ENCODE results near the gene MYO5A.
A peak's percentile ranks its signal among the peaks of the same experiment; 100 is the strongest.
"Not testable (repeated sequence)": the region's sequence is repeated elsewhere in the genome, so short reads cannot be mapped to it uniquely, and the experiment has no call there.

MYO5A gene

DNA sequence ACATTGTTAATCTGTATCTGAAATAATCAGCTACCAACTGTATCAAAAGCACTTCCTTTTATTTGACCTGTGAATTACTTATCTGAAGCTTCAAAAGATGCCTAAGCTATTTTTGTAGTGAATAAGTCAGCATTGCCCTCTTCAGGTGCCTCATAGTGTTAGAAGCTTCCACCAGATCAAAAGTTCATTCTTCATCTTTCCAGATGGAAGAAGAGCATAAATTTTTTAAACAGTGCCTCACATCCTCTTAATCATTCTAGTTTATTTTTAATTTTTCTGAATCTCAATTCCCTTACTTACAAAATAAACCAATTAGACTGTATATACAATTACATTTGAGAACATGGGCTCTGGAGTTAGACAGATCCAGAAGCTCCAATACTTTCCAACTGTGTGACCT is 65.0 kb downstream of the MYO5A start:
- DNase-seq (ENCODE audit: low spot score) = no peak

DNA sequence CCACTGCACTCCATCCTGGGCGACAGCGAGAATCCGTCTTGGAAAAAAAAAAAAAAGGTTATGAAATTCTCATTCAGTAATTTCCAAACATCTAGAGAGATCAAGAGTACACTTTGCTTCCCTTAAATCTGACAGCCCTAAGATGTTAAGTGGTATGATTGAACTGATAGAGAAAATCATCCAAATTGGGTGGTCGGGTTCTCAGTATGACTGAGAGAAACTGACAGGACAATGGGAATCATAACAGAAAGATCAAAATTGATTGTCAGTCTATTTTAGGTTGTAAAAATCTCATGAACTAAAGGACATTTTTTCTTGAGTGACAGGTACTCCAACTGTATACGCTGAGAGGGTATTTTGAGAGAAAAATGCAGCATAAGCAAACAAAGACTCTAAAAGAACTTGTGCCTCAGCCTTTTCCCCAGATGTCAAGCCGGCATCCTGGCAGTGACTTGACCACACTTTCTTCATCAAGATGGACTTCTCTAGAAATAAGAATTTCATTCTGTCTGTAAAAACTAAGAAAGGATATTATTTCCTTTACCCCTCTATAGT is 65.8 kb downstream of the MYO5A start:
- DNase-seq (ENCODE audit: low spot score) = no peak

DNA sequence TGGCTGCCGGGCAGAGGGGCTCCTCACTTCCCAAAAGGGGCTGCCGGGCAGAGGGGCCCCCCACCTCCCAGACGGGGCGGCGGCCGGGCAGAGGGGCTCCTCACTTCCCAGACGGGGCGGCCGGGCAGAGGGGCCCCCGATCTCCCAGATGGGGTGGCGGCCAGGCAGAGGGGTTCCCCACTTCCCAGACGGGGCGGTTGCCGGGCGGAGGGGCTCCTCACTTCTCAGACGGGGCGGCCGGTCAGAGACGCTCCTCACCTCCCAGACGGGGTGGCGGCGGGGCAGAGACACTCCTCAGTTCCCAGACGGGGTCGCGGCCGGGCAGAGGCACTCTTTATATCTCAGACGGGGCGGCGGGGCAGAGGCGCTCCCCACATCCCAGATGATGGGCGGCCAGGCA is 69.0 kb downstream of the MYO5A start:
- DNase-seq (ENCODE audit: low spot score) = not testable (repeated sequence)

GRCh38 chr15:52459265-52459664 is 69.4 kb downstream of the MYO5A start:
- DNase-seq (ENCODE audit: low spot score) = not testable (repeated sequence)

DNA sequence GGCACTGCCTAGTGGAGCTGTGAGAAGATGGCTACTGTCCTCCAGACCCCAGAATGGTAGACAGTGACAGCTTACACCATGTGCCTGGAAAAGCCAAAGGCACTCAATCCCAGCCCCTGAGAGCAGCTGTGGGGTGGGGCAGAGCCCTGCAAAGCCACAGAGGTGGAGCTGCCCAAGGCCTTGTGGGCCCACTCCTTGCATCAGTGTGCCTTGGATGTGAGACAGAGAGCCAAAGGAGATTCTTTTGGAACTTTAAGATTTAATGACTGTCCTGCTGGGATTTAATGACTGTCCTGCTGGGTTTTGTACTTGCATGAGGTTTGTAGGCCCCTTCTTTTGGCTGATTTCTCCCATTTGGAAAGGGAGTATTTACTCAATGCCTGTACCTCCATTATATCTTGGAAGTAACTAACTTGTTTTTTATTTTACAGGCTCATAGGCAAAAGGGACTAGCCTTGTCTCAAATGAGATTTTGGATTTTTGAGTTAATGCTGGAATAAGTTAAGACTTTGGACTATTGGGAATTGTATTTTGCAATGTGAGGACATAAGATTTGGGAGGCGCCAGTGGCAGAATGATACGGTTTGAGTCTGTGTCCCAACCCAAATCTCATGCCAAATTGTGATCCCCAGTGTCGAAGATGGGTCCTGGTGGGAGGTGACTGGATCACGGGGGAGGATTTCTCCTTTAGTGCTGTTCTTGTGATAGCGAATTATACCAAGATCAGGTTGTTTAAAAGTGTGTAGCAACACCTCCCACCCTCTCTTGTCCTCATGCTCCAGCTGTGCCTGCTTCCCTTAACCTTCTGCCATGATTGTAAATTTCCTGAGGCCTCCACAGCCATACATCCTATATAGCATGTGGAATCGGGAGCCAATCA is 80.4 kb downstream of the MYO5A start:
- DNase-seq (ENCODE audit: low spot score) = no peak

- DNase-seq (ENCODE audit: low spot score) = no peak
Measured at GRCh38 chr15:52445954-52446353, 82.7 kb downstream of the MYO5A start.

- DNase-seq (ENCODE audit: low spot score) = no peak
Measured at GRCh38 chr15:52445553-52445952, 83.1 kb downstream of the MYO5A start.

DNA sequence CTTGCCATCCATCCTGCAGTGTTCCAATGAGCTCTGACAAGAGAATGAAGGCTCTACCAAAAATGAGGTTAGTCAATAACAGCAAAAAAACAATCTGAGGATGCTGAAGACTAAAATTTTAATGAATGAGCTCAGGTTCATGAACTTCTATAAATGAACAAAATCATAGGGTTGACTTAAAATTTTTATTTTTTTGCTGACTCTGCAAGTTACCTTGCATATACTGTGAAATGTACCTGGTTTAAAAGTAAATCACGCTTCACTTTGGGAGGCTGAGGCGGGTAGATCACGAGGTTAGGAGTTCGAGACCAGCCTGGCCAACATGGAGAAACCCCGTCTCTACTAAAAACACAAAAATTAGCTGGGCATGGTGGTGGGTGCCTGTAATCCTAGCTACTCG is 85.5 kb downstream of the MYO5A start:
- not testable (repeated sequence) for DNase-seq (ENCODE audit: low spot score)

- no peak for DNase-seq (ENCODE audit: low spot score)
Measured at GRCh38 chr15:52441841-52442240, 86.8 kb downstream of the MYO5A start.

GRCh38 chr15:52440946-52441345 is 87.7 kb downstream of the MYO5A start:
- DNase-seq (ENCODE audit: low spot score) = no peak

- DNase-seq (ENCODE audit: low spot score) = peak; percentile 46
Measured at GRCh38 chr15:52440414-52440813, 88.3 kb downstream of the MYO5A start.

- DNase-seq (ENCODE audit: low spot score) = no peak
Measured at GRCh38 chr15:52439470-52439869, 89.2 kb downstream of the MYO5A start.

- DNase-seq (ENCODE audit: low spot score) = not testable (repeated sequence)
Measured at GRCh38 chr15:52439042-52439441, 89.6 kb downstream of the MYO5A start.

DNA sequence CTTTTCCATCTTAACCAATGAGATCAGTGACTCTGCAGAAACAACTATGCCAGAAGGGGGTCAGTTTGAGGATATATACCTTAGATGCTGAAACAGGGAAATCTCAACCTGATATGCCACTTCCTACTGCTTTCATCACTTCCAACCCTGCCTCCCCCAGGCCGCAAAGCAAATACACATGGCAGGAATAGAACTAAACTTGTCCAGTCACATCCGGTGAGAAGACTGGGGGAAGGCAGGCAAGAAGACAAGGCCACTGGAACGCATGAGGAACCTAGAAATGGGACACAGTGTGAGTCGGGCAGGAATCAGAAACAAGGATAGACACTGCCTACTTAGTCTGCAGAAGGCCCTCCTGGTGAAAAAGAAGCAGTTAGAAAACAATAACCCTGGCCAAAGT is 90.6 kb downstream of the MYO5A start:
- no peak for DNase-seq (ENCODE audit: low spot score)

DNA sequence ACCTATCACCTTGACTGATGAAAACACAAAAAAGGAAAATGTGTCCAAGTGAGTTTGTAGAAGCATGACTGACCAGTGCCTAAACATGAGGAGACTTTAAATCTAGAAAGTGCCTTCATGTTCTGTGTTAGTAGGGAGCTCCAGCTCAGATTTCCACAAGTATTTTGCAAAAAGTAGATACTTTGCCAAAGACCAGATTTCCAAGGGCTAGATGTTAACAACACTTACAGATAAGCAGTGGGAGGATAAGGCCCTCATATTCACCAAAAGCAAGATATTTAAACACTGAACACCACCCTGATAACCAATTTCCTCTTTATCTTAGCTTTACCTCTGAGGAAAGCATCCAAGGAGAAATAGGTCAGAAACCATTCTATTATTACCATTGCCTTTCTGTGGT is 91.0 kb downstream of the MYO5A start:
- DNase-seq (ENCODE audit: low spot score) = no peak

DNA sequence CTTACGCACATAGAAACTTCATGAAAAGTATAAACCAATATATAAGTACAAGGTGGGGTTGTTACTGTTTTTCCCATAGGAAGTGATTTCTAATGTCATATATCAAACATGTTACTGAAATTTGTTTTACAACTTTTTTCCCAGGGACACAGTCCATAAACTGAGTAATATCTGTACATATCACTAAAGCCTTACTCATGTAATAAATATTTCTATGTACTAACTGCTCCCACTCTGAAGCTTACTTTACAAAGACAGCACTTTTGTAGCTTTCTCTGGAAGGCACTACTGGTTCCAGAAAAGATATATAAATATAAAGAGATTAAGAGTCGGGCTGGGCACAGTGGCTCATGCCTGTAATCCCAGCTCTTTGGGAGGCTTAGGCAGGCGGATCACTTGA is 91.7 kb downstream of the MYO5A start:
- DNase-seq (ENCODE audit: low spot score) = no peak

- no peak for DNase-seq (ENCODE audit: low spot score)
Measured at GRCh38 chr15:52434885-52435284, 93.8 kb downstream of the MYO5A start.

DNA sequence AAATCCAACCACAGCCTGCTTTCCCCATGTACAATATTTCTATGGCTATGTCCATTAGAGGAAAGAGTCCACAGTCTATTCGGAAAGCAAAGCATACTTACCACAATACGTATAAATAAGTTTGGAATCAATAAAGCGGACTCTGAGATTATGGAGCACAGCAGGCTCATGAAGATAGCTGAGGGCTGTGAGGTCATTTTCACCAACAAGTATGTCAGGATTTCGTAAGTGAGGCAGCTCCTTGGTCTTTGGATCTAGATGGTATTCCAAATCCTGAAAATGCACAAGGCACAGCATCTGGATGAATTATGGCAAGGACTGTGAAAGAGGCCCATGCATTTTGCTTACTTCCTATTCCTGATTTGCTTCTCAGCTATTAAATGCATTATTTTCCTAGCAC is 100.4 kb downstream of the MYO5A start:
- no peak for DNase-seq (ENCODE audit: low spot score)

DNA sequence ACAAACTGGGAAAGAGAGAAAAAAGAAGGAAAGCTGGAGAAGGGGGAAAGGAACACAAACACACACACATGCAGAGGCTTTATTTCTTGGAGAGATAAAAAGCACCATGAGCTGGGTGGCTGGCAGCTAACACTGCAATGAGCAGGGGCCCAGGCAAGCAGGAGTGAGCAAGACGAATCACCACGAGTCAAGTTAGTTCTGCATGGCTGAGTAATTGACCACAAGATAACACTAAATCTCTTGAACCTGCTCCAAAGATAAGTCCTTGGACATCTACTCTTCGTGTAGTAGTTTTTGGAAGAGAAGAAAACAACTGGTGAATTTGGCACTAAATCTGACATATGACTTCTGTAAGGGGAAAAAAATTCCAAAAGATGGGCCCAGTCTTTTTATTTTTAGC is 100.9 kb downstream of the MYO5A start:
- DNase-seq (ENCODE audit: low spot score) = no peak

DNA sequence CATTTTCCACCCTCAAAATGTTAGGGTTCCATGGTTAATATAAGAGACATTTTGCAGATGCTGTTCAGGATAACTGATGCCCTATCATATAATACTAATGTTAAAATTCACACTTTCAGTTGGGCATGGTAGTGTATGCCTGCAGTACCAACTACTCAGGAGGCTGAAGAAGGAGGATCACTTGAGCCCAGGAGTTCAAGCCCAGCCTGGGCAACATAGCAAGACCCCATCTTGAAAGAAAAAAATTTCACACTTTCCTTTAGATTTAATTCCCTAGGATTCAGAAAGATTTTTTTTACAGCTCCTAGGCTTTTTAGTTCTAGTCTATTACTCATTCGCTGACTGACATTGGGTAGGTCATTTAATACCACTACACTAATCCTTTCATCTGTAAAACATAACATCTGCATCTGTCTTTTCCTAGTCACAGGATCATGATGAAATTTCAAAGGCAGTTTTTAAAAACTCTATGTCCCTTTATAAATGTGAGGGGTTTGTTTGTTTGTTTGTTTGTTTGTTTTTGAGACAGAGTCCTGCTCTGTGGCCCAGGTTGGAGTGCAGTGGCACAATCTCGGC is 103.7 kb downstream of the MYO5A start:
- no peak for DNase-seq (ENCODE audit: low spot score)

- no peak for DNase-seq (ENCODE audit: low spot score)
Measured at GRCh38 chr15:52423852-52424251, 104.8 kb downstream of the MYO5A start.

GRCh38 chr15:52422001-52422400 is 106.7 kb downstream of the MYO5A start:
- DNase-seq (ENCODE audit: low spot score) = no peak

GRCh38 chr15:52421029-52421428 is 107.7 kb downstream of the MYO5A start:
- DNase-seq (ENCODE audit: low spot score) = no peak

All from SW480 (cell line).